Measurements from ENCODE around the gene HTR1B.

HTR1B gene, protein sequence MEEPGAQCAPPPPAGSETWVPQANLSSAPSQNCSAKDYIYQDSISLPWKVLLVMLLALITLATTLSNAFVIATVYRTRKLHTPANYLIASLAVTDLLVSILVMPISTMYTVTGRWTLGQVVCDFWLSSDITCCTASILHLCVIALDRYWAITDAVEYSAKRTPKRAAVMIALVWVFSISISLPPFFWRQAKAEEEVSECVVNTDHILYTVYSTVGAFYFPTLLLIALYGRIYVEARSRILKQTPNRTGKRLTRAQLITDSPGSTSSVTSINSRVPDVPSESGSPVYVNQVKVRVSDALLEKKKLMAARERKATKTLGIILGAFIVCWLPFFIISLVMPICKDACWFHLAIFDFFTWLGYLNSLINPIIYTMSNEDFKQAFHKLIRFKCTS

DNA sequence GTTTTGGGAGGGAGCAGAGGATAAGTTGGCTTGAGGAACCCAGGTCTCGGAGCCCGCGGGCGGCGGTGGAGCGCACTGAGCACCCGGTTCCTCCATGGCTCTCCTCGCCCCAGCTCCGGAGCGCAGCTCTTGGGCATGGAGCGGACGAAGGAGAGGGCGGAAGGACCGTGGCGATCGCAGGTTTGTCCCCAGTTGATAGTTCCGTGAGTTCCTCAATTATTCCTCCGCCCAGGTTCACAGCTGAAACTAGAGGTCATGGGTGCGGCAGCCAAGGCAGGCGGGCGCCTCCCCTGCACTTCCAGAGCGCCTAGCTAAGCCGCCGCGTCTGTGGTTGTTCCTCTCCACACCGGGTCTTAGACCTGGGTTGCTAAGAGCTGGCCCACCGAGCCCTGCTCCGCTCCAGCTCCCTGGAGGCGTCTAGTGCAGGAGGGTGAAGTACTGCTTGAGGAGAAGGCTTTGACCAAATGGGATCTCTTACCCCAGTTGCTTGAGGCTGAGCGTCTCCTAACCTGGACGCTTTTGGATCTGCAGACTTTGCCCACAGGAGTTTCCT is at the start of gene HTR1B:
Gene HTR1B (minus strand): TSS at position 184 of the 553 bp plus-strand sequence. CDS start 88 bp downstream, at position 96.
- DNase-seq, result no peak

DNA sequence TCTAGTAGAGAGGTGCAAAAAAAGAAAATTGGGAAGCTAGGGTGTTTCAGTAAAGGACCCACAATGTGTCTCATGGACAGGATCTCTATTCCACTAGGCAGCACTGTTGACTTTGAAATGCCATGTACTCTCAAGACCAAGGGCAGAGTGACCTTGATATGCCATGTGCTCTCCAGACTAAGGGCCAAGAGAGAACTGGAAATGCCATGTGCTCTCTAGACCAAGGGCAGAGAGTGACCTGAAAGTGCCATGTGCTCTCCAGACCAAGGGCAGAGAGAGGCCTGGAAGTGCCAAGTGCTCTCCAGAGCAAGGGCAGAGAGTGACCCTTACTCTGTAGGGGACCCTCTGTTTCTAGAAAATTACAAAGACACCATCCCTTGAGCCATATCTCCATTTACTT is 49.3 kb upstream of the HTR1B start:
- DNase-seq, result no peak

GRCh38 chr6:77511860-77512259 is 48.6 kb upstream of the HTR1B start:
- DNase-seq, result no peak

DNA sequence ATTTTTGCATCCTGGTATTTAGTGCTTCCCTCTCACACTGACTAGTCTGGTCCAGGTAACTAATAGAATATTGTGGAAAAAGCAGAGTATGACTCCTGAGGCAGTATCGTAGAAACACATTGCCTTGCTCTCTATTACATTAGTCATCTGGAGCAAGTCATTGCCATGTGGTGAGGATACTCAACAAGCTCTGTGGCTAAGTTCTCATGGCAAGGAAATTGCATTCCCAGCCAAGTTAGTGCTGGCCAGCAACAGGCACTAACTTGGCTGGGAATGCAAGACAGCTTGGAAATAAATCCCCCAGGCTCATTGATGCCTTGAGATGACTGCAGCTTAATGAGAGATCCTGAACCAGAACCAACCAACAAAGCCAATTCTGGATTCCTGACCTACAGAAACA is 39.7 kb upstream of the HTR1B start:
- no peak for DNase-seq

DNA sequence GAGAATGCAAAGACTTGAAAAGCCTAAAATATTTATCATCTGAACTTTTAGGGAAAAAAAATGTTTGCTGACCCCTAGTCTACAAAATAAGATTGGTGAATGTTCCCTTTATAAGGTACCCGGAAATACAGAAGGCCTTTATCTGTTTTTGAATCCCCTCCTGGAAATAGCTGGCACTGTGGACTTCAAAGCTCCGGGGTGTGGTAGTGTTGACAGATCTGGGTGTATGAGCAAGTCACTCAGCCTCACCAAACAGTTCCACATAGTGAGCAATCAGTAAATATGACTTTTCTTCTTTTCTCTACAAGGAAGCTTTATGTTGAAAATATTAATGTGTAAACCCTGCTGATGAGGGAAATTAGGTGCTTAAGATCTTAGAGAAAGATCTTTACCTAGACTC is 29.2 kb upstream of the HTR1B start:
- DNase-seq, result no peak

- no peak for DNase-seq
These were observed 24.6 kb upstream of the HTR1B start for GRCh38 chr6:77487808-77488425.

DNA sequence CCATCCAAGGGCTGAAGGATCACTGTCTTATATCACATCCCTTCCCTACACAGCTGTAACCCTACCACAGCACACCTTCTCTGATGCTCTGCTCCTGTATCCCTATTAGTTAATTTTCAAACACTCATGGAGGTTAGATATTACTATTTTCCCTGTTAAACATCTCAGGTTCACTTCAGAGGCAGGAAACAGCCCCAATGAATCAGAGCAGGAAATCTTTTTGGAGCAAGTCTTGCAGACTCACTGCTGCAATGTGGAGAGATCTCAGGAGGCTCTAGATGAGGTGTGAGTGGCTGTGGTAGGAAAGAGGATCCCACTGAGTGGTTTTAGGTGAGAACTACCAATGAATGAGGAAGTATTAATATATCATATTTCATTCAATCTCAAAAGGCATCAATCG is 19.7 kb upstream of the HTR1B start:
- DNase-seq, result no peak

DNA sequence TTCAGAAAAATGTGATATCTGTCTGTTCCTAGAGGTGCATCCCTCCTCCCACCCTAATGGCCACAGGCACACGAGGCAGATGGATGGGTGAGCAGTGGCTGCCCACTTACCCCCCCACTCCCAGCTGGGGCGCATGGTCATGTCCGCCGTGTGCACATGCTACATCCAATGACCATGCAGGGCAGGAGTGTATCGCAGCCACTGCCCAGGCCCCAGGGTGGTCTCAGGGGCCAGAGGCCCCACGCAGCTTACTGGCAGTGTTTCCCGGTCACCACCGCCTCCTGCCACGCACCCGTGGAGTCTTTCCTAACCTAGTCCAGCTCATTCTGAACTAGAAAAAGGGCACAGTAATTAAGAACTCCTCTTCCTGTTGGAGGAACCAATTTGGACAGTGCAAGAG is 11.7 kb upstream of the HTR1B start:
- DNase-seq, result no peak

DNA sequence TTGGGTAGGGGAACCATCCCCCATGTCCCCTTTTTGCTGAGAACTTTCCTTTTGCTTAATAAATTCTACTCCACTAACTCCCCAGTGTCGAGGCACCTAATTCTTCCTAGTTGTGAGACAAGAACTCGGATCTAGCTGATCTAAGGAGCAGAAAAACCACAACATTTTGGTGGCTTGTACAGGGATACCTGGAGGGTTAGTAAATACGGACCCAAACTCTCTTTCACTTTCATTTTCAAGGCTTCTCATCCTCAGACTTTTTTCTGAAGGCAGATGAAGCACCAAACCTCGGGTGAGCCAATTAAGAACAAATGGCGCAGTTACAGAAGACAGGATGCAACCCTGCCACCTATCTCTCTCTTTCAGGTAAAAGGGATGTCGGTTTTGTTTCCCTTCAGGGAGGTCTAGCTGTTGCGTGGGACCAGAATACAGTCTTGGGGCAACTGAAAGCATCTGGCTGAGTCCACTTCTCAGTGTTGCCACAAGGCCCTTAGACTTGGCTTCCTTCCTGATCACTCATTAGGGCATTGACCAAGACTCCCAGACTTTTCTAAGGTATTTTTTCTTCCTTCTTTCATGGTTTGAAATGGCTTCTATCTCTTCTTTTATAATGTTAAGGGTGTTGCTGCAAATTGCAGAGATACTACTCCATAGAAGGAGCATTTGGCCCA is 11.1 kb upstream of the HTR1B start:
- DNase-seq, result no peak

DNA sequence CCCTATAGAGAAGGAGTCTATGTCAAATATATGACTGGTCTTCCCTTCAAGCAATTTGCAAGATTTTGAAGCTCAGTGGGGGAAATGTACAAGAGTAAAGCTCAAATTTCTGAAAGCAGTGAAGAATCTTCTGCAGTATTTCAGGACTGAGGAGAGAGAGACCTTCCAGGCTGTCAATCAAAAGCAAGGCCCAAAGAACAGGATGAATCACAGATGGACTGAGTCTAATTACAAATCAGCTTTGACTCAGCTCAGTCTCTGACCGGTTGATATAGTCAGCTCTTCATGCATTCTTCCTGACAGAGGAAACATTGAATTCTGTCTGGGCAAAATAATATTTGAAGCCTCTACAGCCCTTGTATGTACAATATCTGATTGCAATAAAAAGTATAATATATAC is 7.7 kb upstream of the HTR1B start:
- no peak for DNase-seq

- no peak for DNase-seq
These were observed 5.6 kb upstream of the HTR1B start for GRCh38 chr6:77468939-77469338.

- DNase-seq, result no peak
These were observed 3.5 kb upstream of the HTR1B start for GRCh38 chr6:77466451-77467437.

- DNase-seq, result no peak
These were observed 2.8 kb upstream of the HTR1B start for GRCh38 chr6:77466055-77466450.

DNA sequence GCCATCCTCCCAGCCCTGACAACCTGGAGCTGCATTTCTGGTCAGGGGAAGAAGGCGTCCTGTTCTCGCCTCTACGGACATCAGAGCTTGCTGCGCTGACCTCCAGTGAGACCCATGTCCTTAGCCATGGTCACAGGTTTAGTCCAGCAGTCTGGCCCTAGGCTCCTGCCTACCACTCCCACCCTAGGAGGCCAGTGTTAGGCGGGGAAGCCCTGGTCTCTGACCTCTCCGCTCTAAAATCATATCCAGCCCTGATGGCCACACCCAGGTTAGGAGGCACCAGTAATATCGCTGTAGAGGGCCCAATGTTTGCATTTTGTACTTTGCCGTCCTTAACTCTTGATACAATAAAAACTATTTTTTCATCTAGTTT is 1.2 kb upstream of the HTR1B start:
- no peak for DNase-seq

DNA sequence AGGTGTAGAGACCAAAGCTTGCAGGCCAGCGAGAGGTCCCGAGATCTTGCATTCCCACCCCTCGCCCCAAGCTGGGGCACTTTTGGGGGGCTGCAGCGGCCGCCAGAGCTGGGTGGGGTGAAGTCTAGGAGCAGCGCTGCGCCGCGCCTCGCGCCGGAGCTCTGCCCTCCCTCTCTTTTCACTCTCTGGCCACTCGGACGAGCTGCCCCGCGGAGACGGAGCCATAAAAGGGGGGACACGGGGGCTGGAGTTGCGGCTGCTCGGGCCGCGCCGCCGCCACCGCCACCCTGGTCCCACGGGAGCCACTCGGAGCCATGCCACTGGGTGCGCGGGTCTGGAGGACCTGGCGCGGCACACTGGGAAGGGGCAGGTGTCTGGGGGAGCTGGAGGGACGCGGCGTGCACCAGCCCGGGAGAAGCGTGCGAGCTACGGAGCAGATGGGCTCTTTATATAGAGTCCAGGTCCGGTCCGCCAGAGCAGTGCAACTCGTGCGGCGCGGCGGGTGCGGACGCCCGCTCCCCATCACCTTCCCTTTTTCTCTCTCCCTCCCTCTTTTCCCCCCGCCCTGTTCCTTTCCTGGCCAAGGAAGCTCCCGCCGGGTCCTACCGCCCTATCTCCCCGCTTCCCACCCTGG is 687 bp upstream of the HTR1B start:
- no peak for DNase-seq

- DNase-seq, result no peak
These were observed 658 bp downstream of the HTR1B start for GRCh38 chr6:77462359-77463307.

DNA sequence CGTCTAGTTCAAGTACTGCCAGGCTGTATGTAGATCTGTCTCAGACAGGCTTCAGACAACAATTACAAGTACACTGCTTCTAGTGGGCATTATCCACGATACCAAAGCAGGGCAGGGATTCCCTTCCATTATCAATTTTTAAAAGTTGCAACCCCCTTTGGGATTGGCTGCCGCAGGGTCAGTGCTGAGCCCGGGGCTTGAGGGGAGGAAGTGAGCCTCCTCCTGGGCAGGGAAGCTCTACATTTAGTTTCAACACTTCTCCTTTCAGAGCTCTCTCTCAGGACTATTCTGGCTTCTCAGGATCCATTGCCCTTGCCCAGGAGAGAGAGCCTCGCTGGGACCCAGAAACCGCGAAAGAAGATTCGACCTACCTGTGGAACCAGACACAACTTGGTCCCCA is 1.5 kb downstream of the HTR1B start:
- DNase-seq, result no peak

GRCh38 chr6:77458421-77458820 is 4.9 kb downstream of the HTR1B start:
- no peak for DNase-seq

GRCh38 chr6:77457720-77458349 is 5.5 kb downstream of the HTR1B start:
- no peak for DNase-seq

DNA sequence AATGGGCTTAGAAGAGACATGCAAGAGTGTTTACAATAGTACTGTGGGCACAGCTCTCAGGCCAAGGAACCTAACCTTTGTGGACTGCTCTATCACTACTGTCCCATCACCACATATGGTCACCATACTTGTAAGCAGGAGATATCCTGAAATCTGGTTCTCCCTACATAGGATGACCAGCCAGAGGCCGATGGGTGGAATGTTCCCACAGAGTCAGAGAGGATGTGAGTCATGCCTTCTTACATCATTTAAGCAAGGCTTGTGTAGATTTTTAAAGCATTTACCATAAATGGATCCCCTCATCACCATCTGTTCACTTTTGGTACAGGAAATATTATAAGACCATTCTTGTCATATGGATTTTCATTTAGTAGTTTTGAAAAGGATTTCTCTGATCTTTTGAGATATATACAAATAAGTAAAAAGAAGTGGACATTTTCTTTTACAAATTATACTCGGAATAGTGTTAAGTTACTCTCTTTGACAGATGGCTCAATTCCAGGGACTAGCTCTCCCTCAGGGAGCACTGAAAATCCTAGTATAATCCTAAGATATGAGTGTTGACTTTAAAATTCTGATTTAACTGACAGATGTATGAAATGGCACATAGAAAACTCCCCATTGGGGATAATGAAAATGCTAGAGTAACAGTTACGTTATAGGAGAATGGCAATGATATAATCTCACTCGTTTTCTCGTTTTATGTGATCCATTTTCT is 6.6 kb downstream of the HTR1B start:
- no peak for DNase-seq

All from stimulated activated CD4-positive, alpha-beta T cell treated with anti-CD3 and anti-CD28 coated beads, Interleukin-4, amount 100 ng/mL, for 4 hours (primary cell).